ENCODE measurements around the gene ST6GALNAC3.

Gene ST6GALNAC3

DNA sequence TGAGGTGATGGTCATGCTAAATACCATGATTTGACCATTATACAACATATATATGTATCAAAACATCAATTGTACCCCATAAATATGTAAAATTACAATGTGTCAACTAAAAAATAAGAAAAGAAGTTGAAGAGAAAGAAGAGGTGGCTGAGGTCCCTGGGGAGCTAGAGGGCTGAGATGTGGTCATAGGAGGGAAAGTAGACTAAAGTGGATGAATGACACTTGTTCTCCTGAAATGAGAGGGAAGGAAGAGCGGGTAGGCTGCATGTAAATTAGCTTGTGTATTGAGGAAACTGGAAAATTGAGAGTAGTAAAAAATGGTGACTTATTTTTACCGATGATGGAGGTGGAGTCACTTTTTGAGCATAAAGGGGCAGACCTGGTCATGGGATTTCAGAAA is 117.0 kb downstream of the ST6GALNAC3 start:
- no peak for DNase-seq
- Histone ChIP-seq H3K4me1 (ENCODE audit: control insufficient read depth, insufficient read depth, low read length, poor library complexity, severe bottlenecking) (no peaks in the 10 kb centered on the region), H3K27ac (ENCODE audit: insufficient read depth, low read length, poor library complexity, severe bottlenecking) (no peak overlapping the region), H3K36me3 (ENCODE audit: control insufficient read depth, insufficient read depth, low read length) (no peaks in the 10 kb centered on the region), H3K9me3 (ENCODE audit: control insufficient read depth, low read length) (no peaks in the 10 kb centered on the region), H3K27me3 (replicated peaks; ENCODE audit: control insufficient read depth, insufficient read depth, low read length, poor library complexity, severe bottlenecking) (no peaks in the 10 kb centered on the region), H3K4me3 (ENCODE audit: insufficient read depth, low read depth, low read length, poor library complexity, severe bottlenecking) (no peak overlapping the region)

DNA sequence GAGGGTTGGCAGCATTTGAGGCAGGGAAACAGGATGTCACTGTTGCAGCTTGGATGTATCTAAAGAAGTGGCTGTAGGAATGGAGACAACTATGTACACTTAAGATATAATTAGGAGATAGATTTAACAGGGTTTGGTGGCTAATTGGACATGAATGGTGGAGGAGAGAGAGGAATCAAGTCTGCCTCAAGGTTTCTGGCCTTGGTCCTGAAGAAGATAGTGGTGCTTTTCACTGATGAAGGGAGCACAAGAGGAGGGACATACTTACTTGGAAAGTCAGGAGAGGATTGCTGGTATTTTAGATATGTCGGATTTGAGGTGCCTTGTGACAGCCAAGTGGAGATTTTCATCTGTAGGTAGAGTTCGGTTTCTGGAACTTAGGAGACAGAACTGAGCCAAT is 123.9 kb downstream of the ST6GALNAC3 start:
- Histone ChIP-seq H3K9me3 (ENCODE audit: control insufficient read depth, low read length) (no peaks in the 10 kb centered on the region), H3K27ac (ENCODE audit: insufficient read depth, low read length, poor library complexity, severe bottlenecking) (no peak overlapping the region)
- no peak for DNase-seq

DNA sequence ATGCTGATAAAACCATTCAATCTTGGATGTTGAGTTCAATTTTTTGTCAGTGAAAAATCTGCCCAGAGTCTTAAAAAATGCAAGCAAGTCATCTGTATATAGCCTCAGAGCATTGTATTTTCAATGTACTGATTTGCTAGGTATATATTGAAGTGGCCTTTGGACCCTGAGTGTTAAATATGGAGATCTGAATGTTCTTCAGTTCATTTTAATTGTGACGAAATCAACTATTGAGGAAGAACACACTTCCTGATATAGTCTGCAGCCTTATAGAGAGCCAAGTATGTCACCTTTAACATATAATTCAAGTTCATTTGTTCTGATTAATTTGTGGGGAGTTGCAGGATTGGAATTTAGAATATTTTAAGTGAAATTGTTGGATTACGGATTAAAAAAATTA is 128.1 kb downstream of the ST6GALNAC3 start:
- H3K9me3 ChIP-seq (ENCODE audit: control insufficient read depth, low read length), result no peaks in the 10 kb centered on the region
- no peaks in the 10 kb centered on the region for H3K4me1 ChIP-seq (ENCODE audit: control insufficient read depth, insufficient read depth, low read length, poor library complexity, severe bottlenecking)
- H3K4me3 ChIP-seq (ENCODE audit: insufficient read depth, low read depth, low read length, poor library complexity, severe bottlenecking), result no peak overlapping the region
- H3K27ac ChIP-seq (ENCODE audit: insufficient read depth, low read length, poor library complexity, severe bottlenecking), result no peak overlapping the region
- H3K27me3 ChIP-seq (replicated peaks; ENCODE audit: control insufficient read depth, insufficient read depth, low read length, poor library complexity, severe bottlenecking), result no peaks in the 10 kb centered on the region
- H3K36me3 ChIP-seq (ENCODE audit: control insufficient read depth, insufficient read depth, low read length), result no peaks in the 10 kb centered on the region
- DNase-seq, result no peak

More for the DNA sequence above, 123.9 kb downstream of the ST6GALNAC3 start:
- H3K36me3 ChIP-seq (ENCODE audit: control insufficient read depth, insufficient read depth, low read length), result no peaks in the 10 kb centered on the region
- H3K4me1 ChIP-seq (ENCODE audit: control insufficient read depth, insufficient read depth, low read length, poor library complexity, severe bottlenecking), result no peaks in the 10 kb centered on the region
- no peaks in the 10 kb centered on the region for H3K27me3 ChIP-seq (replicated peaks; ENCODE audit: control insufficient read depth, insufficient read depth, low read length, poor library complexity, severe bottlenecking)
- no peak overlapping the region for H3K4me3 ChIP-seq (ENCODE audit: insufficient read depth, low read depth, low read length, poor library complexity, severe bottlenecking)

DNA sequence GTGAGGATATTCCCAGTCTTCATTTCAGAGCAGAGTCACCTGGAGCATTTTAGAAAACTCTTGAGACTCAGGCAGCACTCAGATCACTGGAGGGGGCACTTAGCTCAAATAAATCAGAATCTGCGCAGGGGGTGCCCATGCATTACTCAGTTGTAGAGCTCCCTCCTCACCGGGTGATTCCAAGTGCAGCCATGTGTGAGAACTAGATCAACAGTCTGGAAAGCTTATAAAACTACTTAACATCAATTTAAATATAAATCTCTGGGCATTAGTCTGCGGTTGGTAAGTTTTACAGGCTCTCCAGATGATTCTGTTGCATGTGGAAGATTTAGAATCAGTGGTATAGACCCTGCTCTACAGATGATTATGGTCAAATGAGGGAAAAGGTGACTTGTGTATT is 128.6 kb downstream of the ST6GALNAC3 start:
- H3K9me3 ChIP-seq (ENCODE audit: control insufficient read depth, low read length), result no peaks in the 10 kb centered on the region
- no peak overlapping the region for H3K4me3 ChIP-seq (ENCODE audit: insufficient read depth, low read depth, low read length, poor library complexity, severe bottlenecking)
- H3K36me3 ChIP-seq (ENCODE audit: control insufficient read depth, insufficient read depth, low read length), result no peaks in the 10 kb centered on the region
- no peak for DNase-seq
- no peaks in the 10 kb centered on the region for H3K27me3 ChIP-seq (replicated peaks; ENCODE audit: control insufficient read depth, insufficient read depth, low read length, poor library complexity, severe bottlenecking)
- no peak overlapping the region for H3K27ac ChIP-seq (ENCODE audit: insufficient read depth, low read length, poor library complexity, severe bottlenecking)
- no peaks in the 10 kb centered on the region for H3K4me1 ChIP-seq (ENCODE audit: control insufficient read depth, insufficient read depth, low read length, poor library complexity, severe bottlenecking)

DNA sequence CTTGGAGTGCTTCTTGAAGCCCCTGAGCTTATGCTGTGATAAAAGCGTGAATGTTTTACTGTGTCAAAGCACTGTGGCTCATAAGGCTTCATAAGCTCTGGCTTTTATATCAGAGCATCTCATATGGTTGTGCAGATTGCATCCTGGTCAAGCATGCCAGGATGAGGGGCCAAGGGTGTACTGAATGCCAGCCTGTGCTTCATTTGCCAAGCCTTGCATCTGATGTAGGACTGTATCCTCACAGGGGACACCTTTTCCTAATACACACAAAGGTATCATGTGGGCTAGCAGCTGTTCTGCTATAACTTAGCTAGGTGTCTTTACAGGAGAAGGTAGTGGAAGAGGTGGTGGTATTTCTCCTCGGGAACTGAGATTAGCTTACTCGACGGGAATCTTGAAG is 134.7 kb downstream of the ST6GALNAC3 start:
- no peak overlapping the region for H3K4me3 ChIP-seq (ENCODE audit: insufficient read depth, low read depth, low read length, poor library complexity, severe bottlenecking)
- DNase-seq, result no peak

DNA sequence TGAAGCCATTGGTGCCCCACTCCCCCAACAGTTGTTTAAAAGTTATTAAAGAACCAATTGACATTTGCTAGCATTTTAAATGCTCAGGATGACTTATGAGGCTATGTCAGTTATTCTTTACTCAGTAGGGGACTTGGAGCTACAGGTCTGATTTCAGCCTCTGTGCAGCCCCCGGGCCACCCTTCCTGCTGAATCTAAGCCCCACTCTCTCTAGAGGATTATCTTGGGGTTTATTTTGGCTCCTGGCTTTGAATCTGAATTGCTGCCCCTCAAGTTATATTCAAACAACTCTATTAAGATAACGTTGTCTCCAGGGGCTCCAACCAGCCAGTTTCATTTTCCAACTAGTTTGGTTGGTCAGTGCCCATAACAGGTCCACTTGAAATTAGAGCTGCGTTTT is 135.1 kb downstream of the ST6GALNAC3 start:
- H3K27me3 ChIP-seq (replicated peaks; ENCODE audit: control insufficient read depth, insufficient read depth, low read length, poor library complexity, severe bottlenecking), result no peaks in the 10 kb centered on the region
- no peaks in the 10 kb centered on the region for H3K36me3 ChIP-seq (ENCODE audit: control insufficient read depth, insufficient read depth, low read length)
- H3K9me3 ChIP-seq (ENCODE audit: control insufficient read depth, low read length), result no peaks in the 10 kb centered on the region
- no peaks in the 10 kb centered on the region for H3K4me1 ChIP-seq (ENCODE audit: control insufficient read depth, insufficient read depth, low read length, poor library complexity, severe bottlenecking)
- no peak overlapping the region for H3K4me3 ChIP-seq (ENCODE audit: insufficient read depth, low read depth, low read length, poor library complexity, severe bottlenecking)
- no peak overlapping the region for H3K27ac ChIP-seq (ENCODE audit: insufficient read depth, low read length, poor library complexity, severe bottlenecking)
- DNase-seq, result no peak

More for the DNA sequence above, 134.7 kb downstream of the ST6GALNAC3 start:
- no peaks in the 10 kb centered on the region for H3K9me3 ChIP-seq (ENCODE audit: control insufficient read depth, low read length)
- H3K36me3 ChIP-seq (ENCODE audit: control insufficient read depth, insufficient read depth, low read length), result no peaks in the 10 kb centered on the region
- H3K27ac ChIP-seq (ENCODE audit: insufficient read depth, low read length, poor library complexity, severe bottlenecking), result no peak overlapping the region
- no peaks in the 10 kb centered on the region for H3K4me1 ChIP-seq (ENCODE audit: control insufficient read depth, insufficient read depth, low read length, poor library complexity, severe bottlenecking)
- H3K27me3 ChIP-seq (replicated peaks; ENCODE audit: control insufficient read depth, insufficient read depth, low read length, poor library complexity, severe bottlenecking), result no peaks in the 10 kb centered on the region

DNA sequence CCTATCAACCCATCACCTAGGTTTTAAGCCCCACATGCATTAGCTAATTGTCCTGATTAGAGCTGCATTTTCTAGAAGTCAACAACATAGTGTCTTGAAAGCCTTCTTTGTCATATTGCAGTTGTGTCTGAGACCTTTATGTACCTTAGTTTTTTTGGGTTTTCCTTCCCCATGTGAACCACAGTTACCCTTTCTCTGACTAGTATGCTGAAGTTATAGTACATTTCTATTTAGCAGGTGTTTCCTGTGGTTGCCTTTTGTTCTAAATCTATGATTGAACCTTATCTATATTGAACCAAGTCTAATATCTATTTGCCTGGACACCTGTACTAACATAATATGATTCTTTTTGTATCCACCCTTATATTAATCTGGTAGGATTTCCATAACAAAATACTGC is 135.6 kb downstream of the ST6GALNAC3 start:
- Histone ChIP-seq H3K4me1 (ENCODE audit: control insufficient read depth, insufficient read depth, low read length, poor library complexity, severe bottlenecking) (no peaks in the 10 kb centered on the region), H3K9me3 (ENCODE audit: control insufficient read depth, low read length) (no peaks in the 10 kb centered on the region), H3K27me3 (replicated peaks; ENCODE audit: control insufficient read depth, insufficient read depth, low read length, poor library complexity, severe bottlenecking) (no peaks in the 10 kb centered on the region), H3K27ac (ENCODE audit: insufficient read depth, low read length, poor library complexity, severe bottlenecking) (no peak overlapping the region), H3K36me3 (ENCODE audit: control insufficient read depth, insufficient read depth, low read length) (no peaks in the 10 kb centered on the region), H3K4me3 (ENCODE audit: insufficient read depth, low read depth, low read length, poor library complexity, severe bottlenecking) (no peak overlapping the region)
- no peak for DNase-seq

DNA sequence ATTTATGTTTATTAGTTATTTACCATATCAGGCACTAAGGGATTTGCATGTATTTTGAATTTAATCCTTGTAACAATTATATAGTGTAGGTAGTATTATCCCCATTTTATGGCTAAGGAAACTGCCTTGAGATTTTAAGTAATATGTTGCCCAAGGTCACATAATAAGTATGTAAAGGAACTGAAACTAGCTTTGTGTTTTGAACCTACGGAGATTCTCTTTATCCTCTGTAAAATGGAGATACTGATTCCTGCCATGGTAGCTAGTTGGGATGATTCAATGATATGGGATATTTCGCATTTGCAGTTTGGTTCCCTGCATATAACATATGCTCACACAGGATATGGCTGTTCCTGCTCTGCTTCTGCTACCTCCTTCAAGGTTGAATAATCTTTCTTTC is 144.3 kb downstream of the ST6GALNAC3 start:
- Histone ChIP-seq H3K27ac (ENCODE audit: insufficient read depth, low read length, poor library complexity, severe bottlenecking) (no peak overlapping the region), H3K27me3 (replicated peaks; ENCODE audit: control insufficient read depth, insufficient read depth, low read length, poor library complexity, severe bottlenecking) (no peaks in the 10 kb centered on the region), H3K4me3 (ENCODE audit: insufficient read depth, low read depth, low read length, poor library complexity, severe bottlenecking) (no peak overlapping the region), H3K9me3 (ENCODE audit: control insufficient read depth, low read length) (no peaks in the 10 kb centered on the region), H3K4me1 (ENCODE audit: control insufficient read depth, insufficient read depth, low read length, poor library complexity, severe bottlenecking) (no peaks in the 10 kb centered on the region), H3K36me3 (ENCODE audit: control insufficient read depth, insufficient read depth, low read length) (no peaks in the 10 kb centered on the region)
- DNase-seq, result no peak

DNA sequence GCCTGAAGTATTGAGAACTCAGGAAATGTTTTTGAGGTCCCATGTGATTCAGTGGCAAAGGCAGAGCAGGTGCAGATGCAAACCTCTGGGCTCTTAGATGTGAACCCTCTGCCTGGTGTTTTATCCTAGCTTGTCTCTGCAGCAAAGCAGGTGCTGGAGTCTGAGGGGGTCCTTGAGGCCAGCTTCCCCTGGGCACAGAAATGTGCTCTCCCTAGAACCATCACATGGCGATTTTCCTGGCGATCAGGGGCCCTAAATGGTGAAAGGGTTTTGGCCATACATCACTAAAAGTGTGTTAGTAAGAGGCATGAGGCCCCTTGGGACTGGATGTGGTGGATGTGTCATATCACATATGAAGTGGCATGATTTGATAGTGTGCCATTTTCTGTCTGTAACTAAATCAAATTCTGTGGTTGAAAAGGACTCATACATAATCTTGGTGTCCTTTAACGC is 144.8 kb downstream of the ST6GALNAC3 start:
- no peaks in the 10 kb centered on the region for H3K9me3 ChIP-seq (ENCODE audit: control insufficient read depth, low read length)
- DNase-seq, result no peak
- H3K4me1 ChIP-seq (ENCODE audit: control insufficient read depth, insufficient read depth, low read length, poor library complexity, severe bottlenecking), result no peaks in the 10 kb centered on the region
- no peaks in the 10 kb centered on the region for H3K36me3 ChIP-seq (ENCODE audit: control insufficient read depth, insufficient read depth, low read length)
- no peak overlapping the region for H3K4me3 ChIP-seq (ENCODE audit: insufficient read depth, low read depth, low read length, poor library complexity, severe bottlenecking)
- H3K27ac ChIP-seq (ENCODE audit: insufficient read depth, low read length, poor library complexity, severe bottlenecking), result no peak overlapping the region
- H3K27me3 ChIP-seq (replicated peaks; ENCODE audit: control insufficient read depth, insufficient read depth, low read length, poor library complexity, severe bottlenecking), result no peaks in the 10 kb centered on the region

DNA sequence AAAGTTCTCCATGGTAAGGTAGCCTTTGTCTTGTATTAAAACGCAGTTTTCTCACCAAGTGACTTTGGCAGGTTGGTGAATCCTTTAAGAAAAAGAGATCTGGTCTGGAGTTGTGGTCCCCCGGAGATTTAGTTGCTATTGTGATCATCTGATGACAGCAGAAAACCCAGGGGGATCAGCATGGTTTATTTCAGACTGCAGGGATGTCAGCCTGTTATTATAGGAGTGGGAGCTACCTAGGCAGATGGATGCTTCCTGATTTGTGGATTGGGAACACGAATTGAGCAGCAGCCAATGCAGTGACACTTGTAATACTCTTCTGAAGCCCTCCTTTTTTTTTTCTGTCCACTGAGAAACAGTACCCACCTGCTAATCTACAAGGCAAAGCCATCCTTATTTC is 150.2 kb downstream of the ST6GALNAC3 start:
- Histone ChIP-seq H3K4me3 (ENCODE audit: insufficient read depth, low read depth, low read length, poor library complexity, severe bottlenecking) (no peak overlapping the region), H3K27ac (ENCODE audit: insufficient read depth, low read length, poor library complexity, severe bottlenecking) (no peak overlapping the region), H3K4me1 (ENCODE audit: control insufficient read depth, insufficient read depth, low read length, poor library complexity, severe bottlenecking) (no peaks in the 10 kb centered on the region)

DNA sequence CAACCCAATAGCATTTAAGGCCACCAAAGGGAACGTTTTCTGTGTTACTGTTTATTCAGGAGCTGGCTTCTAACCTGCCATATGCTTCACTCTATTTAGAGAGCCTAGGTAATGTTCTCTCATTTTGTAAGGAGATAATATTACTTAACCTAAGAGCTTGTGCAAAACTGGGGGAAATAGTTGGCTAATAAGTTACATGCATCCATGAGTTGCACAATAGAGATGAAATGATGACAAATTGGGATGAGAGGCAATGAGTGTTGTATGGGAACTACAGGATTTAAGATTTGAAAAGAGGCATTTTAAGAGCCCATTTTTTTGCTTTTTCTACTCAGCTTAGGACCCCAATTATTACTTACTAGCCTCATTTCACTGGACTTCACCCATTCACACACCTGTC is 151.0 kb downstream of the ST6GALNAC3 start:
- no peaks in the 10 kb centered on the region for H3K36me3 ChIP-seq (ENCODE audit: control insufficient read depth, insufficient read depth, low read length)
- no peak overlapping the region for H3K4me3 ChIP-seq (ENCODE audit: insufficient read depth, low read depth, low read length, poor library complexity, severe bottlenecking)
- no peak overlapping the region for H3K27ac ChIP-seq (ENCODE audit: insufficient read depth, low read length, poor library complexity, severe bottlenecking)
- no peaks in the 10 kb centered on the region for H3K27me3 ChIP-seq (replicated peaks; ENCODE audit: control insufficient read depth, insufficient read depth, low read length, poor library complexity, severe bottlenecking)
- no peaks in the 10 kb centered on the region for H3K9me3 ChIP-seq (ENCODE audit: control insufficient read depth, low read length)
- H3K4me1 ChIP-seq (ENCODE audit: control insufficient read depth, insufficient read depth, low read length, poor library complexity, severe bottlenecking), result no peaks in the 10 kb centered on the region
- no peak for DNase-seq

More for the DNA sequence above, 150.2 kb downstream of the ST6GALNAC3 start:
- DNase-seq, result no peak
- no peaks in the 10 kb centered on the region for H3K36me3 ChIP-seq (ENCODE audit: control insufficient read depth, insufficient read depth, low read length)
- H3K9me3 ChIP-seq (ENCODE audit: control insufficient read depth, low read length), result no peaks in the 10 kb centered on the region
- H3K27me3 ChIP-seq (replicated peaks; ENCODE audit: control insufficient read depth, insufficient read depth, low read length, poor library complexity, severe bottlenecking), result no peaks in the 10 kb centered on the region

All from effector memory CD4-positive, alpha-beta T cell (primary cell).